ENCODE data around the gene TNFAIP8L2. TPM values are rescaled to one million over a fixed set of nuclear protein-coding genes. Genes with fewer than 3 reads are reported as not detected.

The TNFAIP8L2 gene
- not detected in 2 replicates for total RNA-seq

DNA sequence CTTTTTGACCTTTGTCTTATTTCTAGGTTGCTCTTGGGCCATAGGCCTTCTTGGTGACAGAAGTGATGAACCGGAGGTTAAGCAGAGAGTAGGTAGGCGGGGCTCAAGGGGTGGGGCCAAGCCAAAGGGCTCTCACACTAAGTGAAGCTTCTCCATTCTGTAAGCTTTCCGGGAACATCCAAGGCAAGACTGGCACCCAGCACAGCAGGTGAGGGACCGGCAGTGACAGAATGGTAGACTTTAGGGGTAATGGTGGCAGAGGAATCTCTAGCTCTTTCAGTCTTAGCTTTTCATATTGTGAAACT, at the start of gene TNFAIP8L2:
TSS of gene TNFAIP8L2 (plus strand) at position 135 of the 305 bp plus-strand sequence. CDS start 2,049 bp downstream, outside the sequence.

DNA sequence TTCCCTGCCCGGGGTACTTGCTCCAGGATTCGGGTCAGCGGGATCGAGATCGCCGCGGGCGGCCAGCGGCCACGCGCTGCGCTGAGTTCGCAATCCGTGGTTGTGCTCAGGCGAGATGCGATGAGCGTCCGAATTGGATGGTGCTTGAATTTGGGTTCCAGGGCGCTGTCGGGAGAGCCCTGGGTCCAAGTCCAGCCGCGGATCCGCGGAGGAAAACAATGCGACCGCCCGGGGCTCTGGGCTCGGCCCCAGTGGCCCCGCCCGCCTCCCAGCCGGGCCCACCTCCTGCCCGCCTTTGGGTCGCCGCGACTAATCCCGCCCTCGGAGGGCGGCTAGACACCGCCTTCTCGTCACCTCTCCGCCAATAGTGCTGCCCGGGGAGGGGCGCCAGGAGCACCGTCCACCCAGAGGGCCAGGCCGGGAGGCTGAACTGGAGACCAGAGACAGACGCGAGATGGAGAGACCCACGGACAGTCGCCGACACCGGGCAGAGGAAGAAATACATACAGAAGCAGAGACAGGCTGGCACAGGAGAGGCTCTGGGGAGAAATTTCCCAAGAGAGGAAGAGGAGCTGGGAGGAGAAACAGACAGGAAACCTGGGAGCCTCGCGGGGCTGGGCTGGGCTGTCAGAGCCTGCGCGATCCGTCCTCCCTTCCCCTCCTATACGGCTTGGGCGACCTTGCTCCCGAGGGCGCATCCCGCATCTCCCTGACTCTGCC, 9.9 kb upstream of the TNFAIP8L2 start, which contains the start of gene SEMA6C:
TSS of gene SEMA6C (minus strand) at position 220 of the 720 bp plus-strand sequence. CDS start 4,010 bp downstream, outside the sequence.

DNA sequence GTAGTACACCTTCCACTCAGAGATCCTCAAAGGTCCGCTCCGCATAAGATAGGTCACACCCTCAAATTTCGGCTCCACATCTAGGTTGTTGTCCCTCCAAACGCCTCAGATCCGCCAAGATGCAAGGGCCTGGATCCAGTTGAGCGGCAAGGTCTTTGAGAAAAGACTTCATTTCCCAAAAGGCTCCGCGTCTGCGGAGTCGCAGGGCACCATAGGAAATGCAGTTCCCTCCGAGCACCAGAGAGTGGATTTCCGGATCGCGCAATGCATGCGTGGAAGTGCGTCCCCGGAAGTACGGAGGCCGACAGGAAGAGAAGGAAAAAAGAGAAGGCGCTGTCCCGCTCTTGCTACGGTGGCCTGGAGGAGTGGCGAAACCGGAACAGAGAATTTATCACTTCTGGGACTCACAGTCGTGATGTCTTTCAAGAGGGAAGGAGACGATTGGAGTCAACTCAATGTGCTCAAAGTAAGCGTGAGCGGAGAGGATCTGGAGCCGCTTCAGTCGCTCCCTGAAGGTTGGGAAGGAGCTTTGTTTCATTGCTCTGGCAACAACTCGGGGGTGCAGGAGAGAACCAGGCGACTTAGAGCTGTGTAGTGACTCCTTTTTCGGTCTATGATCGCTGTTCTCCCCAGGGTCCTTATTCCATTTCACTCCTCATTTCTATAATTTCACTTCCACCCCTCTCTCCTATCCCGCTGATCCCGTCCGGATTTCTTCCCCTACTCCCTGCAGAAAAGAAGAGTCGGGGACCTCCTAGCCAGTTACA, 9.5 kb downstream of the TNFAIP8L2 start, which contains the start of the genes LYSMD1 and SCNM1:
TSS of gene LYSMD1 (minus strand) at position 165 of the 767 bp plus-strand sequence. CDS start 644 bp downstream, outside the sequence.
TSS of gene SCNM1 (plus strand) at position 407 of the 767 bp plus-strand sequence. CDS start at position 416, 9 bp downstream.

DNA sequence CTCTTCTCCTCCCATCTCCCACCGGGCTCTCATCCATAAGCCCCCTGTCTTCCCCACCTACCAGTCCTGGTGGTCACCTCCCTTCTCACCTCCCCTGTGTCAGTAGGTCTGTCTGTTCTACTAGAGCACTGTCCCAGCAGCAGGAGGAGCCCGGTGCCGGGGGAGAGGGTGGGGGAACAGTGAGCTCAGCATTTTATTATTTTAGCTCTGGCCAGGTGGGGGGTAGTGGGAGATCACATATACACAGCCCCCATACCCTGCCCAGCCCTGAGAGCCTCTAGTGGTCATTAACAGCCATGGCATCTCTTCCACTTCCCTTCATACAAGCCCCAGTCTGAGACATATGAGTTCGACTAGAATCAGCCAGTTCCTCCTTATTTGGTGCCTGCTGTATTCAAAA, 19.4 kb downstream of the TNFAIP8L2 start, which contains the start of gene TMOD4:
TSS of gene TMOD4 (minus strand) at position 119 of the 400 bp plus-strand sequence. CDS start 1,106 bp downstream, outside the sequence.

DNA sequence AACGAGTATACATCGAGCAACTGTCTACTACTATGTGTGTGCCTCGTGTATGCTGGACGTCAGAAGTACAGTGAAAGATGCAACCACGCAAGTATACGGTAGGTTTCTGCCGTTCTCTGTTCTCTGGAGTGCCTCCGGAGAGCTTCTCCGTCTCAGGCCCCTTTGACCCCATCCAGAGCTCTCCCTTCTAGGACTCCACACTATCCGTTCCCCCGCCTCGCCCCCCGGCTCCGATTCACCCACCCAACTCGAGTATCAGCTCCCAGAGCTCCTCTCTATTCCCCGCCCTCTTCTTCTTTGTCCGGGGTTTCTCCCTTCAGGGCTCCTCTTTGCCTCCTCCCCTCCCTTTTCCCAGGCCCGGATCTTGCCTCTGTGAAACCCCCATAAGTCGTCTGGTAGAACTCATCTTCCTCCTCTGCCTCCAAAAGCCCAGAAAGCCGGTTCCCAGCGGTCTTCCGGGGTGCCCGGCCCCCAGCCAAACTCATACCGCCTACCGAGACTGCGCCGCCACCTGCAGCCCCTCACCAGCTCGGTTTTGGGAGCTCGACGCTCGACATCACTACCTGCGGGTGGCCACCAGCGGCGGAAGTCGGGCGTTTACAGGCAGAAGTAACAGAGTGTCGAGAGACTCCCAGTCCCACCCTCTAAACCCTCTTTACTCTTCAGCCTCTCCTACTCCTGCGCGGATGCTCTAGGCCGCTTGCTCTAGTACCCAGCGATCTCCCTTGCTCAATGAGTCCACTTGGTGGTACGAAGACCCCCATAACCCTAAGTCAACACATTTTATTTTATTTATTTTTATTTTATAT, 33.4 kb downstream of the TNFAIP8L2 start, which contains the start of gene VPS72:
TSS of gene VPS72 (minus strand) at position 561 of the 809 bp plus-strand sequence. CDS start at position 485, 76 bp downstream.

DNA sequence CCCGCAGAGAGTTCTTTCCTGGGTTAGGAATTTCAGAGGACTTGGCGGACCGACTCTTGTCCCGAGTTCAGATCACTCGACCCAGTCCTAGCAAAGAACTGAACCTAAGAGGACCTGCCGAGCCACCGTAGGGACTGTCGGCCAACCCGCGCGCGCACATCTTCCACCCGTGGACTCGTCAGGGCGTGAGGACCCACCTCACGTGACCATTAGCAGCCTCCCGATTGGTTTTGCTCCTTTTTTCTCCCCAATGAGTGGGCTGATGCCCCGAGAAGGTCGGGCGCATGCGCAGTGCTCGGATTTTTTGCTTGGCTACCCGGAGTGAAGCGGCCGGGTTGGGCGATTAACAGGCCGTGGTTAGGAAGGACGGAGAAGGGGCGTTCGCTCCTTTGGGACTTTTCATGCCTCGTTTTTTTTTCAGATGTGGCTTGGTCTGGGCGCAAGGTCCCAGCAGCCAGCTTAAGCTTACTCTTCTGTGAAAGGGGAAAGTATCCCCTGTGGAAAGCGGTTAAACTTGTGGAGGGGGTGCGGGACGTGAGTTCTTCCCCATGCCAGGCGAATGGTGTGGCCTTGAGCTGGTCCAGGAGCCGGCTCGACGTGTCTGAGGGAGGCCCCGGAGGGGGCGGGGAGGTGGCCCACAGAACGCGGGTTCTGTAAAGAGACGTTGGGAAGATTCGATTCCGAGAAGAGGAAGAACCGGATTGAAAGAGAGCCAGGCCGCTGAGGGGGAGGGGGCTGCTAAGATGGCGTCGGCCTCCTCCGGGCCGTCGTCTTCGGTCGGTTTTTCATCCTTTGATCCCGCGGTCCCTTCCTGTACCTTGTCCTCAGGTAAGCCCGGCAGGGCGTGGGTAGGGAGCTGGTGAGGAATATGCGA, 42.0 kb downstream of the TNFAIP8L2 start, which contains the start of gene PIP5K1A:
TSS of gene PIP5K1A (plus strand) at position 299 of the 874 bp plus-strand sequence. CDS start at position 744, 445 bp downstream.

Other genes starting within 250 kb of the TNFAIP8L2 start
- gene SETDB1, start 230.3 kb upstream of the TNFAIP8L2 start, total RNA-seq: 17.7 and 26.5 TPM in 2 replicates
- gene CERS2, start 181.8 kb upstream of the TNFAIP8L2 start, total RNA-seq: 121 and 138 TPM in 2 replicates
- not detected in 2 replicates for gene ANXA9, start 174.4 kb upstream of the TNFAIP8L2 start, total RNA-seq
- 3.8 and 10.7 TPM in 2 replicates for gene MINDY1, start 149.7 kb upstream of the TNFAIP8L2 start, total RNA-seq
- 19.0 and 19.9 TPM in 2 replicates for gene PRUNE1, start 148.2 kb upstream of the TNFAIP8L2 start, total RNA-seq
- 0.49 TPM in 1 of 2 replicates, not detected in the other for gene BNIPL, start 120.1 kb upstream of the TNFAIP8L2 start, total RNA-seq
- 0.72 and 1.8 TPM in 2 replicates for gene C1orf56, start 108.9 kb upstream of the TNFAIP8L2 start, total RNA-seq
- 41.9 and 42.8 TPM in 2 replicates for gene CDC42SE1, start 97.0 kb upstream of the TNFAIP8L2 start, total RNA-seq
- 1.8 and 2.1 TPM in 2 replicates for gene MLLT11, start 96.3 kb upstream of the TNFAIP8L2 start, total RNA-seq
- gene GABPB2, start 85.9 kb upstream of the TNFAIP8L2 start, total RNA-seq: 11.8 and 14.1 TPM in 2 replicates
- gene SEMA6C, start 10.0 kb upstream of the TNFAIP8L2 start, total RNA-seq: 2.0 and 3.1 TPM in 2 replicates
- gene LYSMD1, start 9.3 kb downstream of the TNFAIP8L2 start, total RNA-seq: 7.6 and 8.7 TPM in 2 replicates
- 25.1 and 30.7 TPM in 2 replicates for gene SCNM1, start 9.5 kb downstream of the TNFAIP8L2 start, total RNA-seq
- not detected in 2 replicates for gene TMOD4, start 19.3 kb downstream of the TNFAIP8L2 start, total RNA-seq
- gene VPS72, start 33.5 kb downstream of the TNFAIP8L2 start, total RNA-seq: 33.4 and 60.7 TPM in 2 replicates
- gene PIP5K1A, start 41.9 kb downstream of the TNFAIP8L2 start, total RNA-seq: 42.6 and 49.4 TPM in 2 replicates
- gene PSMD4, start 98.1 kb downstream of the TNFAIP8L2 start, total RNA-seq: 120 and 130 TPM in 2 replicates
- gene ZNF687, start 125.7 kb downstream of the TNFAIP8L2 start, total RNA-seq: 17.5 and 17.7 TPM in 2 replicates
- 36.8 and 37.0 TPM in 2 replicates for gene PI4KB, start 170.8 kb downstream of the TNFAIP8L2 start, total RNA-seq
- gene RFX5, start 190.6 kb downstream of the TNFAIP8L2 start, total RNA-seq: 16.8 and 24.1 TPM in 2 replicates
- 65.3 and 69.2 TPM in 2 replicates for gene SELENBP1, start 216.1 kb downstream of the TNFAIP8L2 start, total RNA-seq
- 220 and 293 TPM in 2 replicates for gene PSMB4, start 242.9 kb downstream of the TNFAIP8L2 start, total RNA-seq

All from cardiac atrium fibroblast (primary cell).